ENCODE results near the gene RXFP1. TPM values are rescaled to one million over a fixed set of nuclear protein-coding genes. Genes with fewer than 3 reads are reported as not detected.
A peak's percentile ranks its signal among the peaks of the same experiment; 100 is the strongest.

Gene RXFP1
- total RNA-seq, 6 experiments from 2014 or later: not detected

GRCh38 chr4:158606969-158607368 lies 85.3 kb downstream of the RXFP1 start:
- Mint-ChIP-seq H3K27me3 (ENCODE audit: insufficient read depth) (peaks cover 5% of the 10 kb centered on the region; the same call in 1 of the 2 replicates), H3K4me3 (no peak overlapping the region), H3K27ac (no peak overlapping the region), H3K9me3 (no peaks in the 10 kb centered on the region), H3K36me3 (ENCODE audit: low read depth) (no peaks in the 10 kb centered on the region), H3K4me1 (ENCODE audit: low read depth) (peaks cover 7% of the 10 kb centered on the region; the same call in 1 of the 2 replicates)
- no peak for DNase-seq
- TF ChIP-seq CTCF (IDR thresholded peaks at IDR 0.05): no peak

- Mint-ChIP-seq H3K27me3 (ENCODE audit: insufficient read depth) (peaks cover 5% of the 10 kb centered on the region; the same call in 1 of the 2 replicates), H3K9me3 (no peaks in the 10 kb centered on the region), H3K27ac (no peak overlapping the region), H3K36me3 (ENCODE audit: low read depth) (no peaks in the 10 kb centered on the region), H3K4me3 (peak overlapping the region; percentile 61), H3K4me1 (ENCODE audit: low read depth) (peaks cover 7% of the 10 kb centered on the region; the same call in 1 of the 2 replicates)
- DNase-seq: no peak
- no peak for TF ChIP-seq CTCF (IDR thresholded peaks at IDR 0.05)
Measured at GRCh38 chr4:158609116-158609515, 87.4 kb downstream of the RXFP1 start.

- TF ChIP-seq CTCF (IDR thresholded peaks at IDR 0.05): no peak
- H3K4me3 Mint-ChIP-seq: no peak overlapping the region
- H3K9me3 Mint-ChIP-seq: no peaks in the 10 kb centered on the region
- H3K27me3 Mint-ChIP-seq (ENCODE audit: insufficient read depth): peaks cover 5% of the 10 kb centered on the region; the same call in 1 of the 2 replicates
- no peak overlapping the region for H3K27ac Mint-ChIP-seq
- no peaks in the 10 kb centered on the region for H3K36me3 Mint-ChIP-seq (ENCODE audit: low read depth)
- peaks cover 7% of the 10 kb centered on the region; the same call in 1 of the 2 replicates for H3K4me1 Mint-ChIP-seq (ENCODE audit: low read depth)
- no peak for DNase-seq
Measured at GRCh38 chr4:158610790-158611189, 89.1 kb downstream of the RXFP1 start.

- H3K27me3 Mint-ChIP-seq (ENCODE audit: insufficient read depth): peaks cover 7% of the 10 kb centered on the region; the same call in 1 of the 2 replicates
- H3K4me3 Mint-ChIP-seq: no peak overlapping the region
- no peaks in the 10 kb centered on the region for H3K36me3 Mint-ChIP-seq (ENCODE audit: low read depth)
- peaks cover 7% of the 10 kb centered on the region; the same call in 1 of the 2 replicates for H3K4me1 Mint-ChIP-seq (ENCODE audit: low read depth)
- H3K27ac Mint-ChIP-seq: no peak overlapping the region
- no peaks in the 10 kb centered on the region for H3K9me3 Mint-ChIP-seq
- no peak for DNase-seq
- no peak for TF ChIP-seq CTCF (IDR thresholded peaks at IDR 0.05)
Measured at GRCh38 chr4:158613046-158613445, 91.4 kb downstream of the RXFP1 start.

GRCh38 chr4:158617956-158618355 lies 96.3 kb downstream of the RXFP1 start:
- no peaks in the 10 kb centered on the region for H3K36me3 Mint-ChIP-seq (ENCODE audit: low read depth)
- no peak overlapping the region for H3K4me3 Mint-ChIP-seq
- no peak for TF ChIP-seq CTCF (IDR thresholded peaks at IDR 0.05)
- H3K9me3 Mint-ChIP-seq: no peaks in the 10 kb centered on the region
- DNase-seq: no peak
- peaks cover 5% of the 10 kb centered on the region for H3K27me3 Mint-ChIP-seq (ENCODE audit: insufficient read depth)
- H3K4me1 Mint-ChIP-seq (ENCODE audit: low read depth): no peaks in the 10 kb centered on the region; the same call in 1 of the 2 replicates
- H3K27ac Mint-ChIP-seq: no peak overlapping the region

- no peaks in the 10 kb centered on the region for H3K9me3 Mint-ChIP-seq
Measured at GRCh38 chr4:158621729-158622128, 100.0 kb downstream of the RXFP1 start.

More at GRCh38 chr4:158621729-158622128, 100.0 kb downstream of the RXFP1 start:
- Mint-ChIP-seq H3K36me3 (ENCODE audit: low read depth) (no peaks in the 10 kb centered on the region), H3K4me1 (ENCODE audit: low read depth) (no peaks in the 10 kb centered on the region; the same call in 1 of the 2 replicates), H3K27me3 (ENCODE audit: insufficient read depth) (peaks cover 5% of the 10 kb centered on the region), H3K27ac (no peak overlapping the region), H3K4me3 (no peak overlapping the region)
- TF ChIP-seq CTCF (IDR thresholded peaks at IDR 0.05): no peak
- DNase-seq: no peak
